ENCODE measurements around the gene F10.
"Not testable (repeated sequence)": the region's sequence is repeated elsewhere in the genome, so short reads cannot be mapped to it uniquely, and the experiment has no call there.

Gene F10

GRCh38 chr13:113122550-113123225 lies at the start of gene F10:
Gene F10, plus strand, starts transcription at chr13:113122799. Its CDS starts 57 bp downstream, at chr13:113122856.
- DNase-seq, result no peak

- DNase-seq, result no peak
Observed at GRCh38 chr13:113073942-113074341, 48.7 kb upstream of the F10 start.

GRCh38 chr13:113074401-113074800 lies 48.2 kb upstream of the F10 start:
- no peak for DNase-seq

GRCh38 chr13:113074876-113075275 lies 47.7 kb upstream of the F10 start:
- DNase-seq, result no peak

- no peak for DNase-seq
Observed at GRCh38 chr13:113075711-113076110, 46.9 kb upstream of the F10 start.

- no peak for DNase-seq
Observed at GRCh38 chr13:113076681-113077401, 45.8 kb upstream of the F10 start.

- DNase-seq, result no peak
Observed at GRCh38 chr13:113077566-113077952, 45.0 kb upstream of the F10 start.

- DNase-seq, result no peak
Observed at GRCh38 chr13:113077953-113078901, 44.4 kb upstream of the F10 start.

- DNase-seq, result no peak
Observed at GRCh38 chr13:113078902-113079780, 43.5 kb upstream of the F10 start.

GRCh38 chr13:113079781-113080080 lies 42.9 kb upstream of the F10 start:
- not testable (repeated sequence) for DNase-seq

GRCh38 chr13:113080361-113080831 lies 42.2 kb upstream of the F10 start:
- no peak for DNase-seq

GRCh38 chr13:113080901-113081521 lies 41.6 kb upstream of the F10 start:
- no peak for DNase-seq

- DNase-seq, result no peak
Observed at GRCh38 chr13:113082198-113083021, 40.2 kb upstream of the F10 start.

GRCh38 chr13:113083022-113083373 lies 39.6 kb upstream of the F10 start:
- DNase-seq, result no peak

GRCh38 chr13:113083402-113084061 lies 39.1 kb upstream of the F10 start:
- DNase-seq, result no peak

GRCh38 chr13:113084094-113084942 lies 38.3 kb upstream of the F10 start:
- no peak for DNase-seq

- no peak for DNase-seq
Observed at GRCh38 chr13:113084943-113085540, 37.6 kb upstream of the F10 start.

- DNase-seq, result no peak
Observed at GRCh38 chr13:113086031-113086750, 36.4 kb upstream of the F10 start.

All from bone marrow (tissue), 2 donors.